NCI-H1105 treated with DMSO at 0.1 percent for 48 hours (cell line): Measurements from ENCODE around the gene CAPS.
"Not testable (repeated sequence)": the region's sequence is repeated elsewhere in the genome, so short reads cannot be mapped to it uniquely, and the experiment has no call there.

Experiments used
- DNase-seq: peaks from one replicate; lab custom pipeline; 2025; lab: John Stamatoyannopoulos, UW

Gene CAPS

GRCh38 chr19:5956728-5957127 lies 42.7 kb downstream of the CAPS start:
- DNase-seq, result no peak

- no peak for DNase-seq
Measured at GRCh38 chr19:5957170-5957569, 43.1 kb downstream of the CAPS start.

GRCh38 chr19:5958074-5958850 lies 44.2 kb downstream of the CAPS start:
- no peak for DNase-seq

- DNase-seq, result no peak
Measured at GRCh38 chr19:5958851-5959122, 44.7 kb downstream of the CAPS start.

- no peak for DNase-seq
Measured at GRCh38 chr19:5959260-5960004, 45.4 kb downstream of the CAPS start.

GRCh38 chr19:5960005-5961001 lies 46.2 kb downstream of the CAPS start:
- no peak for DNase-seq

- DNase-seq, result not testable (repeated sequence)
Measured at GRCh38 chr19:5961641-5961968, 47.6 kb downstream of the CAPS start.

GRCh38 chr19:5961969-5962945 lies 48.2 kb downstream of the CAPS start:
- peak; percentile 50 for DNase-seq

GRCh38 chr19:5963259-5963658 lies 49.2 kb downstream of the CAPS start:
- DNase-seq, result not testable (repeated sequence)

GRCh38 chr19:5963855-5964254 lies 49.8 kb downstream of the CAPS start:
- no peak for DNase-seq

GRCh38 chr19:5964816-5965565 lies 50.9 kb downstream of the CAPS start:
- no peak for DNase-seq
